DND-41 (cell line): ENCODE measurements around the gene INO80.
A peak's percentile ranks its signal among the peaks of the same experiment; 100 is the strongest.

ENCODE experiments used
- ATAC-seq: fragments of 200-7000 bp; cut with Tn5 transposase; 3 replicates; pipeline ENCODE4 v1.9.1; 2021; ENCODE audit warnings: low read depth; ENCODE audit not compliant: insufficient read depth
- DNase-seq: peaks from one replicate; pipeline ENCODE4 v3.0.0-alpha.2; 2020
- H2AFZ ChIP-seq: 2 replicates; pipeline ENCODE4 v1.6.0; 2012; ENCODE audit warnings: low read depth, low read length
- H3K27ac ChIP-seq: 2 replicates; pipeline ENCODE4 v1.5.1; 2012; ENCODE audit warnings: low read length, inconsistent platforms
- H3K27me3 ChIP-seq: fragments of 200-600 bp; sonication (generic); 2 replicates; pipeline ENCODE4 v1.6.0; 2012; ENCODE audit warnings: low read length, mild to moderate bottlenecking, inconsistent platforms; ENCODE audit not compliant: insufficient read depth, poor library complexity
- H3K36me3 ChIP-seq: 2 replicates; pipeline ENCODE4 v1.5.1; 2012; ENCODE audit warnings: low read length, inconsistent platforms; ENCODE audit not compliant: insufficient read depth
- H3K4me1 ChIP-seq: 2 replicates; pipeline ENCODE4 v1.5.1; 2012; ENCODE audit warnings: mild to moderate bottlenecking, low read length; ENCODE audit not compliant: insufficient read depth
- H3K4me2 ChIP-seq: 2 replicates; pipeline ENCODE4 v1.6.0; 2012; ENCODE audit warnings: mild to moderate bottlenecking, moderate library complexity, low read length, inconsistent platforms; ENCODE audit not compliant: insufficient read depth
- H3K4me3 ChIP-seq, 2 experiments: fragments of 200-600 bp in 1 of 2; shearing (Covaris generic) in 1 of 2; 2 replicates each; pipeline ENCODE4 v1.5.1; 2012 to 2016; ENCODE audit warnings: inconsistent platforms in 2 of 2, low read length in 2 of 2, mild to moderate bottlenecking in 2 of 2, low read depth in 1 of 2, moderate library complexity in 1 of 2
- H3K79me2 ChIP-seq: 2 replicates; pipeline ENCODE4 v1.6.0; 2012; ENCODE audit warnings: low read length, inconsistent platforms; ENCODE audit not compliant: insufficient read depth
- H3K9ac ChIP-seq: 2 replicates; pipeline ENCODE4 v1.6.0; 2012; ENCODE audit warnings: low read depth, mild to moderate bottlenecking, inconsistent platforms, low read length, moderate library complexity
- H3K9me3 ChIP-seq: 2 replicates; pipeline ENCODE4 v1.5.1; 2012; ENCODE audit warnings: low read length, moderate library complexity, mild to moderate bottlenecking, inconsistent platforms; ENCODE audit not compliant: insufficient read depth, severe bottlenecking
- H4K20me1 ChIP-seq: 2 replicates; pipeline ENCODE4 v1.6.0; 2012; ENCODE audit warnings: low read length; ENCODE audit not compliant: insufficient read depth
- EZH2 ChIP-seq: IDR thresholded peaks from 3 replicates; pipeline ENCODE4 v1.6.1; 2012; ENCODE audit warnings: borderline replicate concordance, low read depth, mild to moderate bottlenecking, moderate library complexity, low read length, inconsistent platforms; ENCODE audit not compliant: severe bottlenecking
- TF ChIP-seq, protein P1 (sequence below): IDR thresholded peaks from 2 replicates; pipeline ENCODE4 v1.5.1; 2012; ENCODE audit warnings: borderline replicate concordance, low read length, moderate library complexity, mild to moderate bottlenecking; ENCODE audit not compliant: poor library complexity, severe bottlenecking; ENCODE audit errors: extremely low read depth

INO80 gene

DNA sequence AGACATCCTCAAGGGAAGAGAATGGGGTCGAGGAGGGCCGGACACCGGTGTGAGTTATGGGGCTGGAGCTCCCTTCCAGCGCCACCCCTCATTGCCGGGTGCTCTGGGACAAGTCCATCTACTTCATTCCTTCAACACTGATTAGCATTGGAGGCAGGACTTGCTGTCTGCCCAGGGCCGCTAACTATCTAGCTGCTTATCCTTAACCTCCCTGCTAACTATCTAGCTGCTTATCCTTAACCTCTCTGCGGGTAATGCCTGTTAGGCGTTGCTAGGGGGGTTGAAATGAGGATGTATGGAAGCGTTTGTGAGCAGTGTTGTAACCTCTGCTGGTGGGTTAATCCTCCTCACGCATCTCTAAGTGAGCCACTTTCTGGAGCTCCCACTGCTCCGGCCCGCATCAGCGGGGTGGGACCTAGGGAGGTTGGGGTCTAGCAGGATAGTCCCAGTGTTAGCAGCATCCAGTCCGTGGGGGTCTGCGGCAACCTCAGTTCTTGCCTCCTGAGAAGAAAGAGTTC, 173.7 kb downstream of the INO80 start:
- H3K27ac ChIP-seq: peak overlapping the region; percentile 47
- no peaks in the 10 kb centered on the region for H3K36me3 ChIP-seq
- DNase-seq (no peak), ATAC-seq (peak; percentile 29; the same call in 2 of the 3 replicates)
- H3K9me3 ChIP-seq: no peaks in the 10 kb centered on the region
- H3K4me1 ChIP-seq: peaks cover 32% of the 10 kb centered on the region
- TF ChIP-seq, protein P1, sequence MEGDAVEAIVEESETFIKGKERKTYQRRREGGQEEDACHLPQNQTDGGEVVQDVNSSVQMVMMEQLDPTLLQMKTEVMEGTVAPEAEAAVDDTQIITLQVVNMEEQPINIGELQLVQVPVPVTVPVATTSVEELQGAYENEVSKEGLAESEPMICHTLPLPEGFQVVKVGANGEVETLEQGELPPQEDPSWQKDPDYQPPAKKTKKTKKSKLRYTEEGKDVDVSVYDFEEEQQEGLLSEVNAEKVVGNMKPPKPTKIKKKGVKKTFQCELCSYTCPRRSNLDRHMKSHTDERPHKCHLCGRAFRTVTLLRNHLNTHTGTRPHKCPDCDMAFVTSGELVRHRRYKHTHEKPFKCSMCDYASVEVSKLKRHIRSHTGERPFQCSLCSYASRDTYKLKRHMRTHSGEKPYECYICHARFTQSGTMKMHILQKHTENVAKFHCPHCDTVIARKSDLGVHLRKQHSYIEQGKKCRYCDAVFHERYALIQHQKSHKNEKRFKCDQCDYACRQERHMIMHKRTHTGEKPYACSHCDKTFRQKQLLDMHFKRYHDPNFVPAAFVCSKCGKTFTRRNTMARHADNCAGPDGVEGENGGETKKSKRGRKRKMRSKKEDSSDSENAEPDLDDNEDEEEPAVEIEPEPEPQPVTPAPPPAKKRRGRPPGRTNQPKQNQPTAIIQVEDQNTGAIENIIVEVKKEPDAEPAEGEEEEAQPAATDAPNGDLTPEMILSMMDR: no peak
- no peak for TF ChIP-seq EZH2
- no peaks in the 10 kb centered on the region for H3K79me2 ChIP-seq
- H3K27me3 ChIP-seq: no peaks in the 10 kb centered on the region
- H3K4me3 ChIP-seq: peak overlapping the region; percentile 35 to 89; a peak in 3 of 4 replicates
- H3K4me2 ChIP-seq: peak overlapping the region; percentile 99
- H3K9ac ChIP-seq: peak overlapping the region; percentile 67
- peaks cover 3% of the 10 kb centered on the region; the same call in 1 of the 2 replicates for H4K20me1 ChIP-seq
- peak overlapping the region; percentile 91 for H2AFZ ChIP-seq

DNA sequence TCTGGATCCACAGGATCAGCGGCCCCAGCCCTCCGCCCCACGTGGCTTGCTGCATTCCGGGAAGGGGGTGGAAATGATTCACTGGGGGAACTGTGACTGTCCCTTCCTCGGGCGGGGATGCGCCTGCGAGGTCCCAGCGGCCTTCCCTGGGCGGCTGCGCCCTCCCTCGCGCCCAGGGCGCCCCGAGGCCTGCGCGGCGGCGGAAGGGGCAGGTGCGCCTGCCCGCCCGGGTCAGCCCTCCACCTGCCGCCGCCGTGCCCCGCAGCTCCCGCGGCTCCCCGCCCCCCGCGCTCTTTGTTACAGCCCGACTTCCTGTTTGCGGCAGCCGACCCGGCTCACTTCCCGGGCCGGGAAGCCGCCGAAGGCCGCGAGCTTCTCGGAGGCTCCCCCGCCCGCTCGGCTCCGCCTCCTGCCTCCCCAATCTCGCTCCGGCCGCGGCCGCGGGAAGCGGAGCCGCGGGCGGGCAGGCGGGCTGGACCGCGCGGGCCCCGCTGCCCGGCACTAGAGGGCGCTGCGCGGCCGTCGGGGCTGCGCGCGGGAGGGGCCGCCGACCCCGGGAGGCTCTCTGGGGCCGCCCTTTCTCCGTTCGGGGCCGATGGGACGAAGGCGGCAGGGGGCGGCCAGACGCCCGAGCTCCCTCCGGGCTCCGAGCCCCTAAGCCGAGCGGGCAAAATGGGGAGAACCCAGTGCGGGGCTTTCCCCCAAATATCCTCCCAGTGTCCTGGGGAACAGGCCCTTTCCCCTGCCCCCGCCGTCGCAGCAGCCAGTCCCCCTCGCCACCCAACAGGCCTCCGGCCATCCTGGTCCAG, 174.3 kb downstream of the INO80 start:
- DNase-seq: peak; percentile 79
- H3K27ac ChIP-seq: peak overlapping the region; percentile 47
- H3K36me3 ChIP-seq: no peaks in the 10 kb centered on the region

DNA sequence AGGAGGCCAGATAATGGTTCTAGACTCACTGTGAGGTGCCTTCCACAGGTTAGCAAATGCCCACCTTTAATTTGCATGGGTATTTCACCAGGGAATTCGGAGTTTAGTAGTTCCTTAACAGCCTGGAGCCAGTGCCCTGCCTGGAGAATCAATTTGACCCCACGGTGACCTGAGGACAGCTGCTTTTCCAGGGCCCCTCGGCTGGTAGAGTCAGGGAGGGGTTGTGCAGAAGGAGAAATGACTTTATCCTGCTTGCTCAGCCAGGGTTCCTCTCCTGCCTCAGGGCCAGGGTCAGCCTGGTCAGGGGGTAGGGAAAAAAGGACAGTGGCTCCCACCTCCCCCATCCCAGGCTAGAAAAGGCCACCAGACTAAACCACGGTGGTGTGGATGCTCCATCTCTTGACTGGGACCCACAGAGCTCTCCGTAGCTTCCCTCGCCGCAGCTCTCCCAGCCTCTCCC, 175.0 kb downstream of the INO80 start:
- Histone ChIP-seq H3K4me1 (peaks cover 32% of the 10 kb centered on the region), H3K27ac (no peak overlapping the region), H3K27me3 (no peaks in the 10 kb centered on the region), H3K9ac (peak overlapping the region; percentile 67), H3K36me3 (no peaks in the 10 kb centered on the region), H3K79me2 (no peaks in the 10 kb centered on the region), H3K4me3 (peak overlapping the region in 1 of 2 experiments; percentile 89; a peak in 2 of 4 replicates), H4K20me1 (peaks cover 3% of the 10 kb centered on the region), H3K4me2 (peak overlapping the region; percentile 99), H2AFZ (peak overlapping the region; percentile 91; the same call in 1 of the 2 replicates), H3K9me3 (no peaks in the 10 kb centered on the region)
- DNase-seq: no peak
- no peak for ATAC-seq
- TF ChIP-seq EZH2: no peak
- TF ChIP-seq, protein P1: no peak

More for the DNA sequence above, 174.3 kb downstream of the INO80 start:
- Histone ChIP-seq H2AFZ (peak overlapping the region; percentile 91), H3K4me3 (peak overlapping the region; percentile 35 to 89; a peak in 3 of 4 replicates), H3K9me3 (no peaks in the 10 kb centered on the region), H4K20me1 (peaks cover 3% of the 10 kb centered on the region; the same call in 1 of the 2 replicates), H3K79me2 (no peaks in the 10 kb centered on the region), H3K27me3 (no peaks in the 10 kb centered on the region), H3K4me2 (peak overlapping the region; percentile 99), H3K9ac (peak overlapping the region; percentile 67), H3K4me1 (peaks cover 32% of the 10 kb centered on the region)
- ATAC-seq: peak; percentile 80
- TF ChIP-seq, protein P1: peak; percentile 68
- no peak for TF ChIP-seq EZH2
